ENCODE measurements around the gene DOCK3.
"Not testable (repeated sequence)": the region's sequence is repeated elsewhere in the genome, so short reads cannot be mapped to it uniquely, and the experiment has no call there.

The DOCK3 gene

DNA sequence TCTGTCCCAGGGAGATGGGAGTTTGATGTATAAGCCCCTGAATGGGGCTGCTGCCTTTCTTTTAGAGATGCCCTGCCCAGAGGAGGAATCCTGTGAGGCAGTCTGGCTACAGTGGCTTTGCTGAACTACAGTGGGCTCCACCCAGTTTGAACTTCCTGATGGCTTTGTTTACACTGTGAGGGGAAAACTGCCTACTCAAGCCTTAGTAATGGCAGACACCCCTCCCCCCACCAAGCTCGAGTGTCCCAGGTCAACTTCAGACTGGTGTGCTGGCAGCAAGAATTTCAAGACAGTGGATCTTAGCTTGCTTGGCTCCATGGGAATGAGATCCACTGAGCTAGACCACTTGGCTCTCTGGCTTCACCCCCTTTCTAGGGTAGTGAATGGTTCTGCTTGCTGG lies 226.4 kb downstream of the DOCK3 start:
- not testable (repeated sequence) for H3K79me2 ChIP-seq (ENCODE audit: control insufficient read depth, insufficient read depth, low read length)

DNA sequence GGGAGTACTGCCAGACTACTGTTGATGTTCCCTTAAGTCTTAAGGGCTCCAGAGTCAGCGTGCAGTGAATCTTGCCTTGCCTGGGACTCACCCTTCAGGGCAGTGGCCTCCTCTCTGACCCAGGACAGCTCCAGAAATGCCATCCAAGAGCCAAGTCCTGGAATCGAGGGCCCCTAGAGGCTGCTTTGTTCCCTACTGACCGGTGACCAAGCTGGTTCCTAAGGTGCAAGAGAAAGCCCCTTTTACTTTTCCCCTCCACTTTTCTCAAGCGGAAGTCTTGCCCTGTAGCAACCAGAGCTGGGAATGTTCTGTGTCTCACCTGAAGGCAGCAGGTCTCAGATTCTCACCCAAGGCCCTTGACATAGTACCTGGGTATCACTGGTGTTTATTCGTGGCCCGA lies 238.0 kb downstream of the DOCK3 start:
- no CpG with 5 or more reads among the region's 6 CpGs for WGBS (ENCODE audit: extremely low coverage, insufficient coverage, low lambda C conversion rate)
- Histone ChIP-seq H2BK120ac (ENCODE audit: low read depth, low read length) (no peak overlapping the region), H3K79me2 (ENCODE audit: control insufficient read depth, insufficient read depth, low read length) (no peaks in the 10 kb centered on the region), H3K23ac (ENCODE audit: low read length) (no peak overlapping the region), H3K4ac (ENCODE audit: low read depth, low read length) (no peak overlapping the region), H3K27me3 (ENCODE audit: insufficient read depth, low read length, poor library complexity) (no peaks in the 10 kb centered on the region), H3K4me1 (ENCODE audit: control insufficient read depth, low read depth, low read length) (no peaks in the 10 kb centered on the region), H3K4me2 (ENCODE audit: low read length) (no peak overlapping the region), H2BK5ac (ENCODE audit: low read length) (no peak overlapping the region), H3K18ac (ENCODE audit: low read length) (no peak overlapping the region), H4K8ac (ENCODE audit: low read depth, low read length) (no peak overlapping the region), H3K9ac (ENCODE audit: low read length) (no peak overlapping the region), H3K79me1 (ENCODE audit: low read length) (no peaks in the 10 kb centered on the region), H4K5ac (ENCODE audit: low read length) (no peak overlapping the region), H3K36me3 (ENCODE audit: control insufficient read depth, insufficient read depth, low read length) (no peaks in the 10 kb centered on the region), H2BK15ac (replicated peaks; ENCODE audit: low read depth) (no peak overlapping the region), H2AK5ac (ENCODE audit: low read length) (no peak overlapping the region), H3K4me3 (ENCODE audit: low read length) (no peak overlapping the region), H3K27ac (ENCODE audit: low read depth, low read length) (no peak overlapping the region), H3K56ac (ENCODE audit: low read length) (no peak overlapping the region)
- peak; percentile 17 for DNase-seq

More for the DNA sequence above, 226.4 kb downstream of the DOCK3 start:
- not testable (repeated sequence) for H2BK120ac ChIP-seq (ENCODE audit: low read depth, low read length); H3K18ac ChIP-seq (ENCODE audit: low read length); H2AK5ac ChIP-seq (ENCODE audit: low read length); H3K4me1 ChIP-seq (ENCODE audit: control insufficient read depth, low read depth, low read length); H3K79me1 ChIP-seq (ENCODE audit: low read length); H4K5ac ChIP-seq (ENCODE audit: low read length); H3K4me2 ChIP-seq (ENCODE audit: low read length); H3K36me3 ChIP-seq (ENCODE audit: control insufficient read depth, insufficient read depth, low read length); H3K4me3 ChIP-seq (ENCODE audit: low read length); H2BK5ac ChIP-seq (ENCODE audit: low read length); H3K4ac ChIP-seq (ENCODE audit: low read depth, low read length); H3K27me3 ChIP-seq (ENCODE audit: insufficient read depth, low read length, poor library complexity); H3K23ac ChIP-seq (ENCODE audit: low read length); H2BK15ac ChIP-seq (replicated peaks; ENCODE audit: low read depth); H3K9ac ChIP-seq (ENCODE audit: low read length); H3K27ac ChIP-seq (ENCODE audit: low read depth, low read length); H4K8ac ChIP-seq (ENCODE audit: low read depth, low read length)
- peak; percentile 52 for DNase-seq
- no CpG with 5 or more reads among the region's 1 CpG for WGBS (ENCODE audit: extremely low coverage, insufficient coverage, low lambda C conversion rate)
- H3K56ac ChIP-seq (ENCODE audit: low read length): peak overlapping the region; percentile 38

GRCh38 chr3:50913260-50913659 lies 238.5 kb downstream of the DOCK3 start:
- no peak overlapping the region for H2BK5ac ChIP-seq (ENCODE audit: low read length)
- H2BK120ac ChIP-seq (ENCODE audit: low read depth, low read length): no peak overlapping the region
- no peak overlapping the region for H3K27ac ChIP-seq (ENCODE audit: low read depth, low read length)
- no peaks in the 10 kb centered on the region for H3K79me2 ChIP-seq (ENCODE audit: control insufficient read depth, insufficient read depth, low read length)
- H4K8ac ChIP-seq (ENCODE audit: low read depth, low read length): no peak overlapping the region
- DNase-seq: peak; percentile 52
- no peak overlapping the region for H4K5ac ChIP-seq (ENCODE audit: low read length)
- H3K4ac ChIP-seq (ENCODE audit: low read depth, low read length): no peak overlapping the region
- H2BK15ac ChIP-seq (replicated peaks; ENCODE audit: low read depth): no peak overlapping the region
- H3K23ac ChIP-seq (ENCODE audit: low read length): no peak overlapping the region
- no peaks in the 10 kb centered on the region for H3K4me1 ChIP-seq (ENCODE audit: control insufficient read depth, low read depth, low read length)
- H3K4me2 ChIP-seq (ENCODE audit: low read length): no peak overlapping the region
- H3K56ac ChIP-seq (ENCODE audit: low read length): no peak overlapping the region
- H3K27me3 ChIP-seq (ENCODE audit: insufficient read depth, low read length, poor library complexity): no peaks in the 10 kb centered on the region
- H3K4me3 ChIP-seq (ENCODE audit: low read length): no peak overlapping the region
- no peaks in the 10 kb centered on the region for H3K79me1 ChIP-seq (ENCODE audit: low read length)
- H3K36me3 ChIP-seq (ENCODE audit: control insufficient read depth, insufficient read depth, low read length): no peaks in the 10 kb centered on the region
- no peak overlapping the region for H3K18ac ChIP-seq (ENCODE audit: low read length)
- no CpG with 5 or more reads among the region's 1 CpG for WGBS (ENCODE audit: extremely low coverage, insufficient coverage, low lambda C conversion rate)
- H3K9ac ChIP-seq (ENCODE audit: low read length): no peak overlapping the region
- no peak overlapping the region for H2AK5ac ChIP-seq (ENCODE audit: low read length)

DNA sequence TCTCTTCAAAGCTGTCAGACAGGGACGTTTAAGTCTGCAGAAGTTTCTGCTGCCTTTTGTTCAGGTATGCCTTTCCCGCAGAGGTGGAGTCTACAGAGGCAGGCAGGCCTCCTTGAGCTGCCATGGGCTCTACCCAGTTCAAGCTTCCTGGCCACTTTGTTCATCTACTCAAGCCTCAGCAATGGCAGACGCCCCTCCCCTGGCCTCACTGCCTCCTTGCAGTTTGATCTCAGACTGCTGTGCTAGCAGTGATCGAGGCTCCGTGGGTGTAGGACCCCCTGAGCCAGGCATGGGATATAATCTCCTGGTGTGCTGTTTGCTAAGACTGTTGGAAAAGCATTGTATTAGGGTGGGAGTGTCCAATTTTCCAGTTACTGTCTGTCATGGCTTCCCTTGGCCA lies 247.3 kb downstream of the DOCK3 start:
- H3K4me1 ChIP-seq (ENCODE audit: control insufficient read depth, low read depth, low read length); H2BK120ac ChIP-seq (ENCODE audit: low read depth, low read length); H3K27ac ChIP-seq (ENCODE audit: low read depth, low read length); H3K4ac ChIP-seq (ENCODE audit: low read depth, low read length); H3K79me1 ChIP-seq (ENCODE audit: low read length); H2AK5ac ChIP-seq (ENCODE audit: low read length); H3K18ac ChIP-seq (ENCODE audit: low read length); H3K56ac ChIP-seq (ENCODE audit: low read length); H3K9ac ChIP-seq (ENCODE audit: low read length); H4K5ac ChIP-seq (ENCODE audit: low read length); H3K23ac ChIP-seq (ENCODE audit: low read length); H3K4me3 ChIP-seq (ENCODE audit: low read length); H2BK15ac ChIP-seq (replicated peaks; ENCODE audit: low read depth); H3K4me2 ChIP-seq (ENCODE audit: low read length); H3K79me2 ChIP-seq (ENCODE audit: control insufficient read depth, insufficient read depth, low read length); H4K8ac ChIP-seq (ENCODE audit: low read depth, low read length); DNase-seq; H2BK5ac ChIP-seq (ENCODE audit: low read length); H3K36me3 ChIP-seq (ENCODE audit: control insufficient read depth, insufficient read depth, low read length); H3K27me3 ChIP-seq (ENCODE audit: insufficient read depth, low read length, poor library complexity): not testable (repeated sequence)
- no CpG with 5 or more reads among the region's 5 CpGs for WGBS (ENCODE audit: extremely low coverage, insufficient coverage, low lambda C conversion rate)

DNA sequence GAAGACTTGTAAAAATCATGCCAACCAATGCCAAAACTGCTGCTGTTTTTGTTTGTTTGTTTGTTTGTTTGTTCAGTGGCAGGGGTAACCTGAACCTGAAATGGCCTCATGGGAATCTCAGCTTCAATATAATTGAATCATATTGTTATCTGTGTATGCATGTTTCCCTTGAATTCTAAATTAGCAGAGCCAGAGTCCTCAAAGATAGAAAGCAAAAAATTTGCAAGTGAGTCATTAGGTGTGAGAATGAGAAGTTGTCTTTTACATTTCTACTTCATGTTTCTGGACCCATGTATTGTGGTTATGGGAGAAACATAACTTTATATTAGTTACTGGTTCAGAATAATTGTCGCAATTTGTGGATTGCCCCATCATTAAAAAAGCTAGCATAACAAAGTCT lies 249.2 kb downstream of the DOCK3 start:
- Histone ChIP-seq H2BK5ac (ENCODE audit: low read length) (no peak overlapping the region), H3K4me3 (ENCODE audit: low read length) (no peak overlapping the region), H3K4me2 (ENCODE audit: low read length) (no peak overlapping the region), H3K27me3 (ENCODE audit: insufficient read depth, low read length, poor library complexity) (no peaks in the 10 kb centered on the region), H4K5ac (ENCODE audit: low read length) (no peak overlapping the region), H3K4ac (ENCODE audit: low read depth, low read length) (no peak overlapping the region), H3K79me2 (ENCODE audit: control insufficient read depth, insufficient read depth, low read length) (no peaks in the 10 kb centered on the region), H3K36me3 (ENCODE audit: control insufficient read depth, insufficient read depth, low read length) (no peaks in the 10 kb centered on the region), H3K27ac (ENCODE audit: low read depth, low read length) (no peak overlapping the region), H2AK5ac (ENCODE audit: low read length) (no peak overlapping the region), H2BK120ac (ENCODE audit: low read depth, low read length) (no peak overlapping the region), H4K8ac (ENCODE audit: low read depth, low read length) (no peak overlapping the region), H3K4me1 (ENCODE audit: control insufficient read depth, low read depth, low read length) (peaks cover 8% of the 10 kb centered on the region), H3K56ac (ENCODE audit: low read length) (no peak overlapping the region), H2BK15ac (replicated peaks; ENCODE audit: low read depth) (no peak overlapping the region), H3K9ac (ENCODE audit: low read length) (no peak overlapping the region), H3K18ac (ENCODE audit: low read length) (no peak overlapping the region), H3K23ac (ENCODE audit: low read length) (no peak overlapping the region), H3K79me1 (ENCODE audit: low read length) (no peaks in the 10 kb centered on the region)
- DNase-seq: no peak
- WGBS (ENCODE audit: extremely low coverage, insufficient coverage, low lambda C conversion rate): no CpG with 5 or more reads among the region's 1 CpG

- Histone ChIP-seq H3K79me2 (ENCODE audit: control insufficient read depth, insufficient read depth, low read length) (no peaks in the 10 kb centered on the region), H3K18ac (ENCODE audit: low read length) (no peak overlapping the region), H2BK15ac (replicated peaks; ENCODE audit: low read depth) (no peak overlapping the region), H3K23ac (ENCODE audit: low read length) (no peak overlapping the region), H3K4me1 (ENCODE audit: control insufficient read depth, low read depth, low read length) (peaks cover 8% of the 10 kb centered on the region), H3K27me3 (ENCODE audit: insufficient read depth, low read length, poor library complexity) (no peaks in the 10 kb centered on the region), H2AK5ac (ENCODE audit: low read length) (no peak overlapping the region), H3K27ac (ENCODE audit: low read depth, low read length) (no peak overlapping the region), H4K5ac (ENCODE audit: low read length) (no peak overlapping the region), H3K79me1 (ENCODE audit: low read length) (no peaks in the 10 kb centered on the region), H3K4me2 (ENCODE audit: low read length) (no peak overlapping the region), H4K8ac (ENCODE audit: low read depth, low read length) (no peak overlapping the region), H2BK5ac (ENCODE audit: low read length) (no peak overlapping the region), H2BK120ac (ENCODE audit: low read depth, low read length) (no peak overlapping the region), H3K36me3 (ENCODE audit: control insufficient read depth, insufficient read depth, low read length) (no peaks in the 10 kb centered on the region), H3K4me3 (ENCODE audit: low read length) (no peak overlapping the region), H3K9ac (ENCODE audit: low read length) (no peak overlapping the region), H3K56ac (ENCODE audit: low read length) (no peak overlapping the region), H3K4ac (ENCODE audit: low read depth, low read length) (peak overlapping the region; percentile 70)
- DNase-seq: no peak
- WGBS (ENCODE audit: extremely low coverage, insufficient coverage, low lambda C conversion rate): no CpG with 5 or more reads among the region's 2 CpGs
Measured at GRCh38 chr3:50924638-50925037, 249.9 kb downstream of the DOCK3 start.

Data from mesendoderm (in vitro differentiated cells).